22Rv1 (cell line): ENCODE measurements around the gene SLC9A9.

Experiments used
- H3K27ac ChIP-seq: fragments of 450-650 bp; 2 replicates; pipeline ENCODE4 v1.5.1; 2017
- ZFX ChIP-seq: fragments of 450-650 bp; IDR thresholded peaks from 2 replicates; pipeline ENCODE4 v1.6.1; 2017; ENCODE audit warnings: antibody characterized with exemption, borderline replicate concordance
- TF ChIP-seq, protein P1 (sequence below): fragments of 450-650 bp; IDR thresholded peaks from 2 replicates; pipeline ENCODE4 v1.5.1; 2017; ENCODE audit warnings: mild to moderate bottlenecking

The SLC9A9 gene

DNA sequence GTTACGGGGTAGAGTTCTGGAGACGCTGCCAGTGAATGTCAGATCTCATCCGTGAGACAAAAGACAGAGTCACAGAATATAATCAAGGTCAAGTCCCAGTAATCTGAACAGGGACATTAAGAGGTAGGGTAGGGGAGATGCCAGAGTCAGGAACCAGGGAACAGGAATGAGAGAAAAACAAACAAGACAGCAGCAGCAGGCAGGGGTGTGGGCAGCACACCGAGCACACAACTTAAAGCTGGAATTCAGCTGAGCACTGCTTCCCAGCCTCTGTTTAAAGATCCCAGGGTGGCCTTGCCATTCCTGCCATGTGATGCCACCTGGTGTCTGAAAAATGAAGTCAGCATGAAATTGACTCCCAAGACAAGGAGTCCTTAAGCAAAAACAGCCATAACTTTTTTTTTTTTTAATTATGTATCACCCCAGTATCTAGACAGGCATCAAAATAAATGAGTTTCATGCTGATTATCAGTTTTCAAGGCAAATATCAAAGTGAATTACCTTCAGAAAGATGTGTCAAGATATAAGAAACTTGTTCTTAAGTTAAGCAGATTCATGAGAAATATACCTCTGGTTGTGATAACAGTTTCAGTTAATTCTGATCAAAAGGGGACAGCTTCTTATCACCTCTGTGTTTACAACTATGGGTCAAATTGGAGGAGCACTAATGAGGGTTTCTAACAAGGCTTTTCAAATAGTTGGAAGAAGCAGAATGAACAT lies 203.7 kb downstream of the SLC9A9 start:
- TF ChIP-seq, protein P1, sequence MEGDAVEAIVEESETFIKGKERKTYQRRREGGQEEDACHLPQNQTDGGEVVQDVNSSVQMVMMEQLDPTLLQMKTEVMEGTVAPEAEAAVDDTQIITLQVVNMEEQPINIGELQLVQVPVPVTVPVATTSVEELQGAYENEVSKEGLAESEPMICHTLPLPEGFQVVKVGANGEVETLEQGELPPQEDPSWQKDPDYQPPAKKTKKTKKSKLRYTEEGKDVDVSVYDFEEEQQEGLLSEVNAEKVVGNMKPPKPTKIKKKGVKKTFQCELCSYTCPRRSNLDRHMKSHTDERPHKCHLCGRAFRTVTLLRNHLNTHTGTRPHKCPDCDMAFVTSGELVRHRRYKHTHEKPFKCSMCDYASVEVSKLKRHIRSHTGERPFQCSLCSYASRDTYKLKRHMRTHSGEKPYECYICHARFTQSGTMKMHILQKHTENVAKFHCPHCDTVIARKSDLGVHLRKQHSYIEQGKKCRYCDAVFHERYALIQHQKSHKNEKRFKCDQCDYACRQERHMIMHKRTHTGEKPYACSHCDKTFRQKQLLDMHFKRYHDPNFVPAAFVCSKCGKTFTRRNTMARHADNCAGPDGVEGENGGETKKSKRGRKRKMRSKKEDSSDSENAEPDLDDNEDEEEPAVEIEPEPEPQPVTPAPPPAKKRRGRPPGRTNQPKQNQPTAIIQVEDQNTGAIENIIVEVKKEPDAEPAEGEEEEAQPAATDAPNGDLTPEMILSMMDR = peak; percentile 85
- TF ChIP-seq ZFX = no peak
- peak overlapping the region; percentile 66 for H3K27ac ChIP-seq

DNA sequence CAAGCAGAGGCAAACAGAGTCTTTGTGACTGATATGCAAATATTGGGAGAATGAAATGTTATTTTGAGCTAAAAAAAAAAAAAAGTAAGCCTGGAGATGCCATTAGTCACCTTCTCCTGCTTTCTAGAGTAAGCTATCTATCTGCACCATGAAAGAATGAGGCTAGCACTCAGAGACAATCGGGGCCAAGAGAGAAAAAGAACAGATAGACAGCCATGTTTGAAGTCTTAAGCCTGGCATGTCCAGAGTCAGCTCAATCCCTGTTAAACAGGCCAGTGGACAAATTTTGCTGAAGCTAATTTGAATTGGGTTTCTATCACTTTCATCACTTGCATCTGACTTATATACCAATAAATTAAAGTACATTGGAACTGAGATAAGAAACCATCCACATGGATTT lies 204.4 kb downstream of the SLC9A9 start:
- TF ChIP-seq, protein P1 = no peak
- TF ChIP-seq ZFX = no peak

DNA sequence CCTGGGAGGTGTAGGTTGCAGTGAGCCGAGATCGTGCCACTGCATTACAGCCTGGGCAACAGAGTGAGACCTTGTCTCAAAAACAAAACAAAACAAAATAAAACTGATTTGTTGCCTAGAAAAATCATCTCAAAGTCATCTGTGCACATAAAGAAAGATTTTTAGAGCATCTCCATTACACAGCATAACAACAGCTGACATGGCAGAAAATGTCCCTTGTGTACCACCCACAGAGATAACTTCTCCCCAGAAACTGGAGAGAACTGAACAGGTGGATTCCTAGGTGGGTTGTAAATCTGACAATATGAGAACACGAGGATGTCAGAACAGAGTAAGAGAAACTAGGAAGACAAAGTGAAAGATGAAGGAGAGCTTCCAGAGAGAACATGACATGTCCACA lies 207.5 kb downstream of the SLC9A9 start:
- H3K27ac ChIP-seq = no peak overlapping the region
- no peak for TF ChIP-seq ZFX
- TF ChIP-seq, protein P1 = no peak

More for the DNA sequence above, 204.4 kb downstream of the SLC9A9 start:
- H3K27ac ChIP-seq = peak overlapping the region; percentile 66

DNA sequence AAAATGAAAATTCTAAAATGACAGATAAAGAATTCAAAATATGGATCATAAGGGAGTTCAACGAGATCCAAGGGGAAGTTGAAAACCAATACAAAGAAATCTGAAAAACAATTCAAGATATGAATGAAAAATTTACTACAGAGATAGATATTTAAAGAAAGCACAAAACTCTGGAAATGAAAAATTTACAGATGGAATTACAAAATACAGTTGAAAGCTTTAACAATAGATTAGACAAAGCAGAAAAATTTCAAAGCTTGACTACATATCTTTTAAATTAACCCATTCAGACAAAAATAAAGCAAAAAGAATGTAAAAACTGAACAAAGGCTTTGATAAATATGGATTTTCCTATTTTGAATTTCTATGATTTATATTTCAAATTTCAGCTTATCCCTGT lies 211.1 kb downstream of the SLC9A9 start:
- TF ChIP-seq ZFX = no peak
- TF ChIP-seq, protein P1 = no peak
- no peak overlapping the region for H3K27ac ChIP-seq

DNA sequence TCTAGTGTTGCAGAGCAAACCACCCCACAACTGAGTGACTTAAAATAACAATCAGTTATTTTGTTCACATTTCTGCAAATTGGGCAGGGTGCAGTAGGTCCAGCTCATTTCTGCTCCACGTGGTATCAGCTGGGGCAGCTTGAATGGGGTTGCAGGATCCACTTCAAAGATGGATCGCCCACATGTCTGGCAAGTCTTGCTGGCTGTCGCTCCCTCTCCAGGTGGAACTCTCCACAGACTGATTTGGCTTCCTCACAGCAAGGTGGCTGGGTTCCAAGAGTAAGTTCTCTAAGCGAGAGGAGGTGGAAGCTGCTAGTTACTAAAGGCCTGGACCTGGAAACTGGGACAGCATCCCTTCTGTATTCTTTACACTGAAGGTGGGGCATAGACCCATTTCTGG lies 213.3 kb downstream of the SLC9A9 start:
- H3K27ac ChIP-seq = no peak overlapping the region
- no peak for TF ChIP-seq ZFX
- TF ChIP-seq, protein P1 = no peak

DNA sequence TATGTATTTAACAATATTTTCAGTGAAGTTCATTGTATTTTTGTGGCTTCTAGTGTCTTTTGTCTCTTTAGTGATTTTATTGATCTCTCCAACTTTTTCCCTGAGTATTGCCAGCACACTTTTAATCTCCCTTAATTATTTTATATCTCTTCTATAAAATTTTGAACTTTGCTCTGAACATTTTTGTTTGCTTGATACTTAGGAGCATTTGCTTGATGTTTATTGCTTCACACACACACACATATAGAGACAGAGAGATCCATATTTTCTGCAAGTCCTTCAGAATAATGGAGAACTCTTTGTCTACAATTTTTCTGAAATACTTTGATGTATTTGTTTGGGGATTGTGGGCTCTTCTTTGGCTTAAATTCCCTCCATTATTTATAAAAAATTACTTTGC lies 213.8 kb downstream of the SLC9A9 start:
- no peak for TF ChIP-seq ZFX
- TF ChIP-seq, protein P1 = no peak
- no peak overlapping the region for H3K27ac ChIP-seq

DNA sequence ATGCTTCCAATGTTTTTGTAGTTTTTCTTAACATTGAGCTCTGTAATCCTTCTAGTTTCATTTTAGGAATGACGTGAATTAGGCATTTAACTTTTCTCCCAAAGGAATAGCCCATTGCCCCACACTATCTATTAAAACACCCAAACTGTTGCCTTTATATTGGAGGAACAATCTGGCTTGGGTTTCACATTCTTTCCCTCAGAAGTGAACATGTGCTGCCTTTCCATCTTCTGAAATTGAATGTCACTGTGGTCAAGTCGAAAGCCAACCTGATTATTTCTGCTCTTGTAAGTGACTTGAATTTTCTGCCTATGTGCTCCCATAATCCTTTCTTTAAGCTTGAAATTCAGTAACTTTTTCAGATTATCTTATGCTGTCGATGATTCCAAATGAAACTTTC lies 214.5 kb downstream of the SLC9A9 start:
- TF ChIP-seq, protein P1 = no peak
- TF ChIP-seq ZFX = no peak
- H3K27ac ChIP-seq = no peak overlapping the region
